Astrocyte of the cerebellum (primary cell): ENCODE measurements around the gene IL7R.

ENCODE experiments used
- DNase-seq: peaks from one replicate; pipeline ENCODE4 v3.0.0-alpha.2; 2011; ENCODE audit warnings: low read depth
- H3K4me3 ChIP-seq: 2 replicates; pipeline ENCODE4 v1.5.1; 2011; ENCODE audit warnings: mild to moderate bottlenecking, low read depth, low read length, moderate library complexity
- CTCF ChIP-seq: IDR thresholded peaks from 2 replicates; pipeline ENCODE4 v1.5.1; 2012; ENCODE audit warnings: low read length, low read depth, moderate library complexity, mild to moderate bottlenecking; ENCODE audit errors: missing control alignments
- in situ Hi-C: cut with HindIII; loops from 2 replicates; pipeline ENCODE4 v1.10.0; 2017; ENCODE audit warnings: low sequenced_read_pairs

The IL7R gene

GRCh38 chr5:35823347-35824098 is 33.2 kb upstream of the IL7R start:
- no peak for DNase-seq
- no peak overlapping the region for H3K4me3 ChIP-seq

GRCh38 chr5:35826056-35826455 is 30.6 kb upstream of the IL7R start:
- no peak overlapping the region for H3K4me3 ChIP-seq
- DNase-seq = no peak
- no peak for TF ChIP-seq CTCF
- in situ Hi-C loops = no loop called here

More at GRCh38 chr5:35823347-35824098, 33.2 kb upstream of the IL7R start:
- TF ChIP-seq CTCF = no peak
- in situ Hi-C loops = no loop called here

- H3K4me3 ChIP-seq = no peak overlapping the region
- no peak for TF ChIP-seq CTCF
- no peak for DNase-seq
- in situ Hi-C loops = no loop called here
Measured at GRCh38 chr5:35826554-35826953, 30.1 kb upstream of the IL7R start.

DNA sequence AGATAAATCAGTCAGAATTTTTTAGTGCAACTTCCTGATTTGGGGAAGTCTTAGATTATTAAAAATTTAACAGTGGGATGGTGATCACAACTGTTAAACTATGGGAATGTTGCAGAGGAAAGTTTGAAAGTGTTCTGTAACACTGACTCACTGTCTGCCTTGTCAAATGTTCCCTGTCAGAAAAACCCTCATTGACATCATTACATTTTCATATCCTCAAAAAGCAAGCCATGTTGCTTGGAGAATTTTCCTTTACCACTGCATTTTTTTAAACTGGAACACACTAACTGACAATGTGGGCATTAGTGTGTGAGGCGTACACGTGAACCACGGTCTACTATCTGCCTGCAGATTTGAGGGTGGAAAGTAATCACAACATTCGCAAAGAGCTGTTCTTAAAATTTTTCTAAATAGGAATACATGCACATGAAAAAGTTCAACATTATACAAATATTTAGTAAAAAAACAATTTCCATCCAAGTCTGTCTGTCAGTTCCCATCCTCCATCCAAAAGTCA is 28.6 kb upstream of the IL7R start:
- H3K4me3 ChIP-seq = no peak overlapping the region
- TF ChIP-seq CTCF = no peak
- no peak for DNase-seq
- in situ Hi-C loops = no loop called here

DNA sequence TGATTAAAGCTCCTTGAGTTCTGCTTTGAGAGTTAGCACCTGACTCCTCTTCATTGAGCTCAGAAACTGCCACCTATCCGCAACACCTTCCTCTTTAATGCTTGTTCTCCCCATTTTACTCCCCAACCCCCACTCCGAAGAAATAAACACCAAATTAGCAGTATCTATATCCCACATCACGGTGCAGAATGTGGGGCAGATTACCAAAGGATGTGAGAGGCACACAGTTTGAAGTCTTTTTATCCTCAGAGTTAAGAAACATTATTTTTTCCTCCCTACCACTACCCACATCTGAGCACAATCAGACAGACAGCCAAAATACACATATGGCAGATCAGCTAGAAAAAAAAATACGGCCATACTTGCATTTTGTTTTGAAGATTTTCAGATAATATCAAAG is 26.1 kb upstream of the IL7R start:
- DNase-seq = no peak
- no peak for TF ChIP-seq CTCF
- no peak overlapping the region for H3K4me3 ChIP-seq
- in situ Hi-C loops = no loop called here

DNA sequence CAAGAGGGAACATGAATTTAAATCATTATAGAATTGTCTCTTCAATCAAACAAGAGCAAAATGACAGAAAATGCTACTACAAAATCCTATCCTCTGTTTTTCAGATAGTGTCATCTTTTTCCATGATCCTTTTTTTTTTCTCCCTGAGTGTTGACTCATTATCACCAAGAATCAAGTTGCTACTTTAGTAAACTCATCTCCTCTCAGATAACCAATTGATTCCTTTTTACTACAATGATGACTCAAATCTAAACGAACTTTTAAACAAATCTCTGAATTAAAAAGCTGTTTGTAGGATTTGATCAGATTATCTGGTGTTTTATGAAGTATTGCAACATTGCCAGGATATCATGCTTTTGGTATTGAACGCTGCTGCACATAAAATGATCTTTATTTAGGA is 23.9 kb upstream of the IL7R start:
- in situ Hi-C loops = no loop called here
- no peak for DNase-seq
- H3K4me3 ChIP-seq = no peak overlapping the region
- no peak for TF ChIP-seq CTCF
